ENCODE data around the gene AOX1. TPM values are rescaled to one million over a fixed set of nuclear protein-coding genes. Genes with fewer than 3 reads are reported as not detected.
A peak's percentile ranks its signal among the peaks of the same experiment; 100 is the strongest.

Gene AOX1
- total RNA-seq, 2 donors from 2014 or later = 24.8 to 47.9 TPM

- Histone ChIP-seq H3K27ac (peak overlapping the region; percentile 6 to 76), H3K36me3 (no peaks in the 10 kb centered on the region), H3K4me3 (no peak overlapping the region), H3K9me3 (no peaks in the 10 kb centered on the region), H3K4me1 (replicated peaks) (peaks cover 11% of the 10 kb centered on the region), H3K27me3 (replicated peaks; ENCODE audit: insufficient read depth) (no peaks in the 10 kb centered on the region)
- intact Hi-C loops (cut with DNase I) = no loop called here
- 85% methylated on average over 6 of the region's 6 CpGs for WGBS
- TF ChIP-seq CTCF (IDR thresholded peaks at IDR 0.05) = no peak
- no peak for TF ChIP-seq POLR2AphosphoS5 (IDR thresholded peaks at IDR 0.05)
- no peak for TF ChIP-seq POLR2A (IDR thresholded peaks at IDR 0.05)
- DNase-seq (ENCODE audit: low spot score) = no peak
These were observed 79.1 kb downstream of the AOX1 start for GRCh38 chr2:200664770-200665494.

GRCh38 chr2:200665626-200666453 is 80.0 kb downstream of the AOX1 start:
- Histone ChIP-seq H3K4me1 (replicated peaks) (peaks cover 11% of the 10 kb centered on the region), H3K27me3 (replicated peaks; ENCODE audit: insufficient read depth) (no peaks in the 10 kb centered on the region), H3K27ac (peak overlapping the region; percentile 6 to 76), H3K4me3 (no peak overlapping the region), H3K36me3 (no peaks in the 10 kb centered on the region), H3K9me3 (no peaks in the 10 kb centered on the region)
- TF ChIP-seq POLR2A (IDR thresholded peaks at IDR 0.05) (no peak), CTCF (IDR thresholded peaks at IDR 0.05) (no peak), POLR2AphosphoS5 (IDR thresholded peaks at IDR 0.05) (peak; percentile 12)
- intact Hi-C loops (cut with DNase I) = no loop called here
- 45% methylated on average over 2 of the region's 2 CpGs for WGBS
- no peak for DNase-seq (ENCODE audit: low spot score)

- Histone ChIP-seq H3K27me3 (replicated peaks; ENCODE audit: insufficient read depth) (no peaks in the 10 kb centered on the region), H3K4me3 (no peak overlapping the region), H3K4me1 (replicated peaks) (peaks cover 11% of the 10 kb centered on the region), H3K36me3 (no peaks in the 10 kb centered on the region), H3K27ac (peak overlapping the region in 1 of 2 donors; percentile 59), H3K9me3 (no peaks in the 10 kb centered on the region)
- DNase-seq (ENCODE audit: low spot score) = no peak
- TF ChIP-seq CTCF (IDR thresholded peaks at IDR 0.05) (no peak), POLR2AphosphoS5 (IDR thresholded peaks at IDR 0.05) (no peak), POLR2A (IDR thresholded peaks at IDR 0.05) (no peak)
- intact Hi-C loops (cut with DNase I) = no loop called here
- 74% methylated on average over 3 of the region's 3 CpGs for WGBS
These were observed 81.6 kb downstream of the AOX1 start for GRCh38 chr2:200667413-200667812.

- Histone ChIP-seq H3K27ac (no peak overlapping the region), H3K27me3 (replicated peaks; ENCODE audit: insufficient read depth) (no peaks in the 10 kb centered on the region), H3K36me3 (no peaks in the 10 kb centered on the region), H3K4me3 (no peak overlapping the region), H3K4me1 (replicated peaks) (peaks cover 11% of the 10 kb centered on the region), H3K9me3 (no peaks in the 10 kb centered on the region)
- no peak for DNase-seq (ENCODE audit: low spot score)
- WGBS = 54% methylated on average over 3 of the region's 3 CpGs
- intact Hi-C loops (cut with DNase I) = no loop called here
- no peak for TF ChIP-seq CTCF (IDR thresholded peaks at IDR 0.05)
- TF ChIP-seq POLR2A (IDR thresholded peaks at IDR 0.05) = no peak
- no peak for TF ChIP-seq POLR2AphosphoS5 (IDR thresholded peaks at IDR 0.05)
These were observed 82.7 kb downstream of the AOX1 start for GRCh38 chr2:200668478-200668877.

Data from prostate gland (tissue), 2 donors.